ENCODE data around the gene KIAA1614. TPM values are rescaled to one million over a fixed set of nuclear protein-coding genes. Genes with fewer than 3 reads are reported as not detected.

KIAA1614 gene
- polyA plus RNA-seq, 1 of the 3 experiments (the other 2 are of a cell fraction): 1.1 TPM

GRCh38 chr1:180947901-180948640, 35.4 kb downstream of the KIAA1614 start:
- TF ChIP-seq MXI1 (IDR thresholded peaks at IDR 0.05; ENCODE audit: low read depth, low read length): no peak
- no peak for TF ChIP-seq GATA2 (CRISPR knock-in tag; IDR thresholded peaks at IDR 0.05)
- peaks cover 0 to 9% of the 10 kb centered on the region in 2 experiments; a peak in 1 of 4 replicates for H3K4me1 ChIP-seq (ENCODE audit: control insufficient read depth in 1 of 2, insufficient read depth in 2 of 2, low read depth in 1 of 2, low read length in 1 of 2)
- H2AFZ ChIP-seq (ENCODE audit: low read depth): no peak overlapping the region
- ChIA-PET POLR2A (no interaction called here), CTCF (no interaction called here)
- H4K20me1 ChIP-seq (ENCODE audit: insufficient read depth): no peaks in the 10 kb centered on the region
- no peaks in the 10 kb centered on the region for H3K27me3 ChIP-seq (ENCODE audit: insufficient read depth)
- H3K4me2 ChIP-seq: no peak overlapping the region
- H3K27ac ChIP-seq (ENCODE audit: low read depth in 2 of 2, low read length in 1 of 2): no peak overlapping the region
- no peak overlapping the region for H3K4me3 ChIP-seq (ENCODE audit: low read depth in 2 of 2, low read length in 1 of 2)
- H3K36me3 ChIP-seq (replicated peaks in 1 of 2; ENCODE audit: control insufficient read depth in 1 of 2, insufficient read depth in 2 of 2, low read length in 1 of 2): peaks cover 3 to 41% of the 10 kb centered on the region in 2 experiments
- no peak overlapping the region for H3K9ac ChIP-seq
- WGBS (ENCODE audit: low lambda C conversion rate): 91% methylated on average over 13 of the region's 22 CpGs
- H3F3A ChIP-seq (replicated peaks; ENCODE audit: insufficient read depth): no peaks in the 10 kb centered on the region
- no peaks in the 10 kb centered on the region for H3K9me2 ChIP-seq
- DNase-seq: peak; percentile 24
- no peaks in the 10 kb centered on the region for H3K79me2 ChIP-seq (ENCODE audit: insufficient read depth)
- H3K9me3 ChIP-seq: no peaks in the 10 kb centered on the region

DNA sequence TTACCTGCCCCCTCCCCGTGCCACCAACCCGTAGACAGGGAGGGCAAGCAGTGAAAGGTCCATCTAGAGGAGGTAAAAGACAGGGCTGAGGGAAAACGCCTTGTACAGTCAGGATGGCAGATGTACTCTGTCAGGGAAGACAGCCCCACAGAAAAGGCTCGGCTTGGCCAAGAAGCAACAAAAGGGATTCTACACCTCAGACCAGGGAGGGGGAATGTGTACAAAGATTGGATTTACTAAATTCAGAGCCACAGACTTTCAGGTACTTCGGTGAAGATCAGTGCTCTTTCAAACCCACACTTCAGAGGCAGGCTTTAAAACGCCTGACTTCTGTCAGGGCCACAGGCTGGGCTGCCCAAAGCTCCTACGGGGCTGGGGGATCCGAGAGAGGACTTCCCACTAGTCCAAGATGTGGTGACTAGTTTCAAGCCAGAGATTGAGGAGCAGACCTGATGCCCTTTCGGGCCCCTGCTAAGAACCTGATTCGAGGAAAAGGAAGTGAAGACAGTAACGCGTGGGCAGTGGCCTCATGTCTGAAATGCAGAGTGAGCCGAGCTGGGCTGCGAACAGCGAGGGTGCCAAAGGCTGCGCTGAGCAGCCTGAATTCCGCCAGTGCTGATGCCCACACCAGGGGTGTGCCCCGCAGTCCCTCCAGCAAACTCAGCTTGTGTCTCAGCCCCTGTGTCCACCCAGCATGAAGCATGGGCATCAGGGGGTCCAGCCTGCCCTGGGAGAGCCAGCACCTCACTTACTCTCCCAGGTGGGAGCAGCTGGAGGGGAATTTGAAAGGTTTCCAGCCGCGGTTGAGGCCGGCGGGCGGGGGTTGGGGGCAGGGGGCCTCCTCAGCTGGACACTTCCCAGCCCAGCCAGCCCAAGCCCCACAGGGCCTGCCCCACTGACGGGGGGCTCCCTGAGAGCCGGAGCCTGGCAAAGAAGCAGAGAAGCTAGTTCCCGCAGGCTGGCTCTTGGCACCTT, 36.2 kb downstream of the KIAA1614 start:
- DNase-seq: peak; percentile 27
- TF ChIP-seq RFX5 (IDR thresholded peaks at IDR 0.05; ENCODE audit: low read length): no peak
- no peak for TF ChIP-seq YY1 (IDR thresholded peaks at IDR 0.05; ENCODE audit: low read depth)
- TF ChIP-seq FOSL2 (IDR thresholded peaks at IDR 0.05; ENCODE audit: borderline replicate concordance, low read depth): no peak
- TF ChIP-seq EP300 (IDR thresholded peaks at IDR 0.05; ENCODE audit: borderline replicate concordance in 1 of 2, low read depth in 1 of 2, low read length in 1 of 2): no peak
- TF ChIP-seq MAX (IDR thresholded peaks at IDR 0.05; ENCODE audit: low read depth): no peak
- no peak for TF ChIP-seq MXI1 (IDR thresholded peaks at IDR 0.05; ENCODE audit: low read depth, low read length)
- no peak for TF ChIP-seq NRF1 (IDR thresholded peaks at IDR 0.05; ENCODE audit: low read depth, low read length)
- TF ChIP-seq GATA2 (CRISPR knock-in tag; IDR thresholded peaks at IDR 0.05): no peak
- no peak for TF ChIP-seq SIN3A (IDR thresholded peaks at IDR 0.05; ENCODE audit: borderline replicate concordance, low read depth, low read length)
- no peak for TF ChIP-seq RAD21 (IDR thresholded peaks at IDR 0.05; ENCODE audit: low read length)
- no peak for TF ChIP-seq JUND (IDR thresholded peaks at IDR 0.05)
- TF ChIP-seq, protein P1, sequence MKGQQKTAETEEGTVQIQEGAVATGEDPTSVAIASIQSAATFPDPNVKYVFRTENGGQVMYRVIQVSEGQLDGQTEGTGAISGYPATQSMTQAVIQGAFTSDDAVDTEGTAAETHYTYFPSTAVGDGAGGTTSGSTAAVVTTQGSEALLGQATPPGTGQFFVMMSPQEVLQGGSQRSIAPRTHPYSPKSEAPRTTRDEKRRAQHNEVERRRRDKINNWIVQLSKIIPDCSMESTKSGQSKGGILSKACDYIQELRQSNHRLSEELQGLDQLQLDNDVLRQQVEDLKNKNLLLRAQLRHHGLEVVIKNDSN (IDR thresholded peaks at IDR 0.05; ENCODE audit: borderline replicate concordance, low read depth): no peak
- no peak for TF ChIP-seq TAF1 (IDR thresholded peaks at IDR 0.05; ENCODE audit: borderline replicate concordance, low read depth, low read length)
- TF ChIP-seq ZBTB33 (IDR thresholded peaks at IDR 0.05; ENCODE audit: borderline replicate concordance, low read depth): no peak
- TF ChIP-seq, protein P2, sequence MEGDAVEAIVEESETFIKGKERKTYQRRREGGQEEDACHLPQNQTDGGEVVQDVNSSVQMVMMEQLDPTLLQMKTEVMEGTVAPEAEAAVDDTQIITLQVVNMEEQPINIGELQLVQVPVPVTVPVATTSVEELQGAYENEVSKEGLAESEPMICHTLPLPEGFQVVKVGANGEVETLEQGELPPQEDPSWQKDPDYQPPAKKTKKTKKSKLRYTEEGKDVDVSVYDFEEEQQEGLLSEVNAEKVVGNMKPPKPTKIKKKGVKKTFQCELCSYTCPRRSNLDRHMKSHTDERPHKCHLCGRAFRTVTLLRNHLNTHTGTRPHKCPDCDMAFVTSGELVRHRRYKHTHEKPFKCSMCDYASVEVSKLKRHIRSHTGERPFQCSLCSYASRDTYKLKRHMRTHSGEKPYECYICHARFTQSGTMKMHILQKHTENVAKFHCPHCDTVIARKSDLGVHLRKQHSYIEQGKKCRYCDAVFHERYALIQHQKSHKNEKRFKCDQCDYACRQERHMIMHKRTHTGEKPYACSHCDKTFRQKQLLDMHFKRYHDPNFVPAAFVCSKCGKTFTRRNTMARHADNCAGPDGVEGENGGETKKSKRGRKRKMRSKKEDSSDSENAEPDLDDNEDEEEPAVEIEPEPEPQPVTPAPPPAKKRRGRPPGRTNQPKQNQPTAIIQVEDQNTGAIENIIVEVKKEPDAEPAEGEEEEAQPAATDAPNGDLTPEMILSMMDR (IDR thresholded peaks at IDR 0.05): no peak
- TF ChIP-seq SMC3 (IDR thresholded peaks at IDR 0.05; ENCODE audit: low read depth, low read length): no peak
- TF ChIP-seq RCOR1 (IDR thresholded peaks at IDR 0.05; ENCODE audit: low read length): no peak
- no peak for TF ChIP-seq TEAD4 (IDR thresholded peaks at IDR 0.05; ENCODE audit: borderline replicate concordance, insufficient read depth)

More for the DNA sequence above, 36.2 kb downstream of the KIAA1614 start:
- ChIA-PET CTCF (no interaction called here), POLR2A (no interaction called here)
- H3F3A ChIP-seq (replicated peaks; ENCODE audit: insufficient read depth): no peaks in the 10 kb centered on the region
- WGBS (ENCODE audit: low lambda C conversion rate): 90% methylated on average over 17 of the region's 26 CpGs
- H3K27me3 ChIP-seq (ENCODE audit: insufficient read depth): no peaks in the 10 kb centered on the region
- peaks cover 0 to 9% of the 10 kb centered on the region in 2 experiments; a peak in 1 of 4 replicates for H3K4me1 ChIP-seq (ENCODE audit: control insufficient read depth in 1 of 2, insufficient read depth in 2 of 2, low read depth in 1 of 2, low read length in 1 of 2)
- no peaks in the 10 kb centered on the region for H3K9me3 ChIP-seq
- no peaks in the 10 kb centered on the region for H3K9me2 ChIP-seq
- no peak overlapping the region for H3K4me2 ChIP-seq
- no peaks in the 10 kb centered on the region for H3K79me2 ChIP-seq (ENCODE audit: insufficient read depth)
- H3K9ac ChIP-seq: no peak overlapping the region
- peaks cover 3 to 43% of the 10 kb centered on the region in 2 experiments for H3K36me3 ChIP-seq (replicated peaks in 1 of 2; ENCODE audit: control insufficient read depth in 1 of 2, insufficient read depth in 2 of 2, low read length in 1 of 2)
- H3K27ac ChIP-seq (ENCODE audit: low read depth in 2 of 2, low read length in 1 of 2): no peak overlapping the region; a peak in 1 of 4 replicates
- no peak overlapping the region for H2AFZ ChIP-seq (ENCODE audit: low read depth)
- no peaks in the 10 kb centered on the region for H4K20me1 ChIP-seq (ENCODE audit: insufficient read depth)
- no peak overlapping the region for H3K4me3 ChIP-seq (ENCODE audit: low read depth in 2 of 2, low read length in 1 of 2)
